NCI-H1930 (cell line): ENCODE results near the gene ST13.
A peak's percentile ranks its signal among the peaks of the same experiment; 100 is the strongest.
"Not testable (repeated sequence)": the region's sequence is repeated elsewhere in the genome, so short reads cannot be mapped to it uniquely, and the experiment has no call there.

Experiments
- DNase-seq, 2 experiments: peaks; one replicate each; lab custom pipeline; 2025; lab: John Stamatoyannopoulos, UW

Gene ST13

GRCh38 chr22:40838486-40838885, 18.0 kb downstream of the ST13 start:
- no peak for DNase-seq

GRCh38 chr22:40834619-40835018, 21.8 kb downstream of the ST13 start:
- DNase-seq, result no peak

- no peak for DNase-seq
These were observed 27.3 kb downstream of the ST13 start for GRCh38 chr22:40829131-40829530.

GRCh38 chr22:40826984-40827741, 29.3 kb downstream of the ST13 start:
- DNase-seq, result no peak

- DNase-seq, result not testable (repeated sequence)
These were observed 30.1 kb downstream of the ST13 start for GRCh38 chr22:40826292-40826691.

GRCh38 chr22:40823426-40823825, 33.0 kb downstream of the ST13 start:
- DNase-seq, result no peak

GRCh38 chr22:40819599-40820140, 36.8 kb downstream of the ST13 start:
- no peak for DNase-seq

GRCh38 chr22:40818747-40819598, 37.5 kb downstream of the ST13 start, which contains the start of gene SLC25A17:
Gene SLC25A17 (minus strand): TSS chr22:40819346. CDS start chr22:40819248, 98 bp downstream.
- DNase-seq, result peak; percentile 76 to 88

GRCh38 chr22:40818192-40818746, 38.2 kb downstream of the ST13 start:
- no peak for DNase-seq

GRCh38 chr22:40817737-40818136, 38.7 kb downstream of the ST13 start:
- DNase-seq, result no peak

- DNase-seq, result no peak
These were observed 42.5 kb downstream of the ST13 start for GRCh38 chr22:40813912-40814315.

- no peak for DNase-seq
These were observed 48.2 kb downstream of the ST13 start for GRCh38 chr22:40808018-40808841.

- no peak for DNase-seq
These were observed 49.7 kb downstream of the ST13 start for GRCh38 chr22:40806711-40807110.

GRCh38 chr22:40805699-40806203, 50.7 kb downstream of the ST13 start:
- no peak for DNase-seq

GRCh38 chr22:40805239-40805638, 51.2 kb downstream of the ST13 start:
- no peak for DNase-seq

GRCh38 chr22:40803321-40803720, 53.1 kb downstream of the ST13 start:
- no peak for DNase-seq

GRCh38 chr22:40799008-40799407, 57.4 kb downstream of the ST13 start:
- no peak for DNase-seq

GRCh38 chr22:40797427-40797826, 59.0 kb downstream of the ST13 start:
- DNase-seq, result no peak

GRCh38 chr22:40792451-40792850, 64.0 kb downstream of the ST13 start:
- DNase-seq, result no peak

GRCh38 chr22:40791241-40791640, 65.2 kb downstream of the ST13 start:
- DNase-seq, result no peak

GRCh38 chr22:40789131-40789530, 67.3 kb downstream of the ST13 start:
- no peak for DNase-seq
